B cell (primary cell): ENCODE measurements around the gene CCDC85A. TPM values are rescaled to one million over a fixed set of nuclear protein-coding genes. Genes with fewer than 3 reads are reported as not detected.

Source experiments
- ATAC-seq: fragments of 200-7000 bp; cut with Tn5 transposase; one replicate; pipeline ENCODE4 v1.10.0; 2021; ENCODE audit warnings: low read depth, mild to moderate bottlenecking, moderate number of reproducible peaks, moderate library complexity
- CTCF ChIA-PET: fragments of 350-600 bp; sonication (Branson Sonifier 250); formaldehyde crosslinking; loops from one replicate; lab custom pipeline; 2021; ENCODE audit warnings: antibody characterized with exemption, inconsistent platforms; lab: Charles Lee
- POLR2A ChIA-PET: fragments of 350-600 bp; sonication (Branson Sonifier 250); formaldehyde crosslinking; loops from one replicate; lab custom pipeline; 2021; ENCODE audit warnings: antibody characterized with exemption; lab: Charles Lee
- DNase-seq: peaks from one replicate; pipeline ENCODE4 v3.0.0; 2013
- H2AFZ ChIP-seq: 2 replicates; pipeline ENCODE4 v1.6.1; 2012; ENCODE audit warnings: mild to moderate bottlenecking, low read depth, low read length; ENCODE audit not compliant: insufficient read depth, poor library complexity, severe bottlenecking
- H3K27ac ChIP-seq, 2 donors: 1 replicate in 1 of 2; 2 replicates in 1 of 2; pipeline ENCODE4 v1.5.1; 2012 to 2013; ENCODE audit warnings: low read length in 2 of 2, mild to moderate bottlenecking in 2 of 2, moderate library complexity in 1 of 2
- H3K27me3 ChIP-seq, 4 experiments: fragments of 200-600 bp in 1 of 4; sonication (generic) in 1 of 4; replicated peaks in 1 of 4; 1 replicate in 2 of 4; 2 replicates in 2 of 4; pipeline versions ENCODE4 v1.6.1 to v1.7.0; 2013 to 2016; ENCODE audit warnings: low read length in 3 of 4, mild to moderate bottlenecking in 2 of 4, mixed read lengths in 1 of 4, moderate library complexity in 1 of 4; ENCODE audit not compliant: insufficient read depth in 4 of 4, control insufficient read depth in 3 of 4; ENCODE audit errors: control extremely low read depth in 1 of 4
- H3K36me3 ChIP-seq, 2 experiments: replicated peaks in 1 of 2; 1 replicate in 1 of 2; 2 replicates in 1 of 2; pipeline versions ENCODE4 v1.6.1 to v1.7.1; 2013; ENCODE audit warnings: low read length in 1 of 2; ENCODE audit not compliant: insufficient read depth in 2 of 2, control insufficient read depth in 1 of 2; ENCODE audit errors: control extremely low read depth in 1 of 2, extremely low read depth in 1 of 2
- H3K4me1 ChIP-seq, 2 donors: fragments of 200-600 bp in 1 of 2; sonication (generic) in 1 of 2; 1 replicate in 1 of 2; 2 replicates in 1 of 2; pipeline versions ENCODE4 v1.5.1 to v1.6.1; 2013 to 2017; ENCODE audit warnings: low read length in 2 of 2; ENCODE audit not compliant: control insufficient read depth in 2 of 2, insufficient read depth in 2 of 2
- H3K4me2 ChIP-seq: replicated peaks from 2 replicates; pipeline ENCODE3; 2012; ENCODE audit warnings: mild to moderate bottlenecking, low read depth, low read length; ENCODE audit not compliant: poor library complexity, severe bottlenecking
- H3K4me3 ChIP-seq, 5 experiments: fragments of 200-600 bp in 1 of 5; sonication (generic) in 1 of 5; 1 replicate in 3 of 5; 2 replicates in 2 of 5; pipeline versions ENCODE4 v1.5.1 to v1.7.0; 2011 to 2016; ENCODE audit warnings: low read length in 4 of 5, mild to moderate bottlenecking in 4 of 5, low read depth in 2 of 5, control low read depth in 1 of 5, moderate library complexity in 1 of 5; ENCODE audit not compliant: insufficient read depth in 1 of 5; ENCODE audit errors: control extremely low read depth in 1 of 5, extremely low read depth in 1 of 5
- H3K79me2 ChIP-seq: fragments of 200-600 bp; sonication (generic); one replicate; pipeline ENCODE4 v1.6.0; 2016; ENCODE audit warnings: low read length; ENCODE audit not compliant: control insufficient read depth, insufficient read depth
- H3K9ac ChIP-seq: fragments of 200-600 bp; sonication (generic); 2 replicates; pipeline ENCODE4 v1.6.1; 2017; ENCODE audit warnings: mild to moderate bottlenecking, low read length, moderate library complexity
- H3K9me3 ChIP-seq, 3 donors: one replicate each; pipeline versions ENCODE4 v1.6.1 to v1.7.1; 2013; ENCODE audit warnings: low read length in 2 of 3; ENCODE audit not compliant: control insufficient read depth in 2 of 3, insufficient read depth in 1 of 3; ENCODE audit errors: control extremely low read depth in 1 of 3
- H4K20me1 ChIP-seq: 2 replicates; pipeline ENCODE4 v1.6.0; 2012; ENCODE audit warnings: mild to moderate bottlenecking, low read length; ENCODE audit not compliant: insufficient read depth, control insufficient read depth, poor library complexity, severe bottlenecking
- H3K27ac Mint-ChIP-seq: one replicate; pipeline ENCODE4 v1.8.0; 2021; ENCODE audit warnings: mixed read lengths
- H3K27me3 Mint-ChIP-seq: one replicate; pipeline ENCODE4 v1.8.0; 2021; ENCODE audit warnings: mixed read lengths
- H3K4me1 Mint-ChIP-seq: one replicate; pipeline ENCODE4 v1.8.0; 2021; ENCODE audit warnings: mixed read lengths
- H3K4me3 Mint-ChIP-seq: one replicate; pipeline ENCODE4 v1.8.0; 2021; ENCODE audit warnings: mixed read lengths
- H3K9me3 Mint-ChIP-seq: one replicate; pipeline ENCODE4 v1.8.0; 2022; ENCODE audit warnings: mixed read lengths; ENCODE audit not compliant: insufficient read depth
- EZH2 ChIP-seq: IDR thresholded peaks from 2 replicates; pipeline ENCODE4 v1.6.1; 2012; ENCODE audit warnings: borderline replicate concordance, low read depth, mild to moderate bottlenecking, moderate library complexity, low read length; ENCODE audit not compliant: insufficient read depth, poor library complexity, severe bottlenecking
- WGBS: methylation state at CpG from one replicate; pipeline ENCODE4 v1.1.5; 2013; ENCODE audit warnings: missing lambda C conversion rate; ENCODE audit not compliant: insufficient coverage; 5-methylcytosine and 5-hydroxymethylcytosine counted together
- intact Hi-C: fragments of 100-400 bp; cut with micrococcal nuclease; formaldehyde crosslinking; loops from one replicate; pipeline ENCODE4 v1.10.0; 2022
- polyA plus RNA-seq: library from polyadenylated mRNA; depleted of rRNA; stranded (reverse); fragments of >200 nt; gene quantifications from 2 replicates; pipeline ENCODE4 v1.2.3, GENCODE V29; 2012
- total RNA-seq, 2 donors: library from RNA; stranded (reverse); fragments of 120-200 nt in 1 of 2; gene quantifications; 1 replicate in 1 of 2; 2 replicates in 1 of 2; pipeline versions ENCODE4 v1.2.3 to v1.2.4, GENCODE V29; 2013 to 2022
- TF ChIP-seq, protein P1 (sequence below): fragments of 200-600 bp; IDR thresholded peaks from one replicate; pipeline ENCODE4 v1.8.0; 2022; ENCODE audit warnings: antibody characterized with exemption, mild to moderate bottlenecking

CCDC85A gene
- total and polyA plus RNA-seq, 2 donors (not counting 1 experiment from before 2014, with no cell fraction given): 0.15 TPM; not detected in 1

DNA sequence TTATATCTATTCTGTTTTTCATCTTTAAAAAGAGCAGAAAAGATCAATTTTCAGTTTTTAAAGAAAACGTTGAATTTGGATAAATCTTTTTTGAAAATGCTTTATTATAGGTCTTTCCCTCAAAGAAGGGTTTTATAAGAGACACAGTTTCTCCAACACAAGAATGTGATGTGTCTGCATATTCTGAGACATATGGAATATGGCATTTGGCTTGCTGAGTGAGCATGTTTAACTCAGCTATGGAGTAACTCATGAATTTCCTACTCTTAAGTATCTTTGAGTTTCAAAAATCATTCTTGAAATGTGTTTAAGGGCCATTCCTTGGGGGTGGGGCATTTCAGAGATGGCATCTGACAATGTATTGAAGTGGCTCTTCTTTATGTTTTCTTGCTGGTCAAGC is 191.5 kb downstream of the CCDC85A start:
- intact Hi-C loops: no loop called here
- no peak overlapping the region for H3K4me3 ChIP-seq
- no peaks in the 10 kb centered on the region for H3K4me1 Mint-ChIP-seq
- no peaks in the 10 kb centered on the region for H3K9me3 Mint-ChIP-seq
- no peaks in the 10 kb centered on the region for H3K36me3 ChIP-seq
- no peak overlapping the region for H3K27ac ChIP-seq
- no peaks in the 10 kb centered on the region for H3K27me3 Mint-ChIP-seq
- H3K4me2 ChIP-seq: no peak overlapping the region
- no peak for DNase-seq
- H3K9me3 ChIP-seq: no peaks in the 10 kb centered on the region
- no peak overlapping the region for H3K4me3 Mint-ChIP-seq
- no CpG with 5 or more reads among the region's 1 CpG for WGBS
- POLR2A ChIA-PET: no interaction called here
- CTCF ChIA-PET: no interaction called here
- H3K79me2 ChIP-seq: no peaks in the 10 kb centered on the region
- no peak overlapping the region for H3K27ac Mint-ChIP-seq
- H3K9ac ChIP-seq: no peak overlapping the region
- ATAC-seq: no peak
- no peak overlapping the region for H2AFZ ChIP-seq
- no peaks in the 10 kb centered on the region for H3K27me3 ChIP-seq
- H4K20me1 ChIP-seq: no peaks in the 10 kb centered on the region
- no peaks in the 10 kb centered on the region for H3K4me1 ChIP-seq
- TF ChIP-seq, protein P1, sequence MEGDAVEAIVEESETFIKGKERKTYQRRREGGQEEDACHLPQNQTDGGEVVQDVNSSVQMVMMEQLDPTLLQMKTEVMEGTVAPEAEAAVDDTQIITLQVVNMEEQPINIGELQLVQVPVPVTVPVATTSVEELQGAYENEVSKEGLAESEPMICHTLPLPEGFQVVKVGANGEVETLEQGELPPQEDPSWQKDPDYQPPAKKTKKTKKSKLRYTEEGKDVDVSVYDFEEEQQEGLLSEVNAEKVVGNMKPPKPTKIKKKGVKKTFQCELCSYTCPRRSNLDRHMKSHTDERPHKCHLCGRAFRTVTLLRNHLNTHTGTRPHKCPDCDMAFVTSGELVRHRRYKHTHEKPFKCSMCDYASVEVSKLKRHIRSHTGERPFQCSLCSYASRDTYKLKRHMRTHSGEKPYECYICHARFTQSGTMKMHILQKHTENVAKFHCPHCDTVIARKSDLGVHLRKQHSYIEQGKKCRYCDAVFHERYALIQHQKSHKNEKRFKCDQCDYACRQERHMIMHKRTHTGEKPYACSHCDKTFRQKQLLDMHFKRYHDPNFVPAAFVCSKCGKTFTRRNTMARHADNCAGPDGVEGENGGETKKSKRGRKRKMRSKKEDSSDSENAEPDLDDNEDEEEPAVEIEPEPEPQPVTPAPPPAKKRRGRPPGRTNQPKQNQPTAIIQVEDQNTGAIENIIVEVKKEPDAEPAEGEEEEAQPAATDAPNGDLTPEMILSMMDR: no peak
- TF ChIP-seq EZH2: no peak

DNA sequence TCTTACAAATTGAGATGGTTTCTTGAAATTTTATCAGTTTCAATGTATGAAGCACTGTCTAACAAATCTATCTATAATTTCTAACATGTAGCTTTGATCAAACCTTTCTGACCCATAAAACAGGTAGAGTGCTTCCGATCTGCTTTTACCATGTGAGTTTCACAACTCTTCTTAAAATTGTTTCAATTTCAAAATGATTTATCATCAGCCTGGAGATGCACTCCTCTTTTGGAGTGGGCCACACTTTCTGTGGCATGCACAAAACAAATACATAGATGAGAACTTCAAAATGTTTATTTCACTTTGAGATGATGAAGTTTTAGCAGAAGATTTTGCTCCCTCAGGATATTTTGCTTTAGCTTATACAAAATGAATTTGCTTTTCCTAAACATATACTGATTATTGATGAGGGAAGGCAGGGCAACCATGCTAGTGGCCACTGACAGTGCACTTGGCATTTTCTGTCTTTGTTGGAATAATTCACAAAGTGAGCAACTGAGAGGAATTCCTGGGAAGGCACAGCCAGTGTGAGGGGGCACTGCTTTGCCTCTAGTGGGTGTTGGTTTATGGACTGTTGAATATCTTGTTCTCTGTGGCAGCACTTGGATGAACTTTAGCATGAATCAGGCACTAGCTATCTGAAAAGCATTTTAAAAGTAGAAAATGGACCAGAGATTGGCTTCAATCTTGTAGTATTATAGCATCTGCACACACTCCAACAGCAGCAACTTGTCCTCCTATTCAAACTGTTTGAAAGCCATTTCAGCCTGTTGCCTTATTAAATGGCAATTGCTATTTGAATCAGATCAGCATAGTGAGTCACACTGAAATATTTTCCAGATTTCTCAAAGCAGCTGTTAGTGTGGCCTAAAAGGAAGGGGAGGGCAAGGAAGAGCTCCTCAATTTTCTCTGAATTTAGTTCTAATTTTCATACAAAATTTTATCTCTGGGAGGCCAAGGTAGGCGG is 193.2 kb downstream of the CCDC85A start:
- Histone ChIP-seq H3K9me3 (no peaks in the 10 kb centered on the region), H3K79me2 (no peaks in the 10 kb centered on the region), H4K20me1 (no peaks in the 10 kb centered on the region), H3K9ac (no peak overlapping the region), H3K27me3 (no peaks in the 10 kb centered on the region), H3K4me3 (no peak overlapping the region), H2AFZ (no peak overlapping the region), H3K27ac (no peak overlapping the region), H3K36me3 (no peaks in the 10 kb centered on the region), H3K4me1 (no peaks in the 10 kb centered on the region), H3K4me2 (no peak overlapping the region)
- Mint-ChIP-seq H3K4me3 (no peak overlapping the region), H3K4me1 (no peaks in the 10 kb centered on the region), H3K27ac (no peak overlapping the region), H3K27me3 (no peaks in the 10 kb centered on the region), H3K9me3 (no peaks in the 10 kb centered on the region)
- no peak for ATAC-seq
- 88% methylated on average over 1 of the region's 2 CpGs for WGBS
- DNase-seq: no peak
- intact Hi-C loops: no loop called here
- ChIA-PET CTCF (no interaction called here), POLR2A (no interaction called here)
- no peak for TF ChIP-seq EZH2
- TF ChIP-seq, protein P1: no peak
